Calu3 (cell line): Measurements from ENCODE around the gene IYD. TPM values are rescaled to one million over a fixed set of nuclear protein-coding genes. Genes with fewer than 3 reads are reported as not detected.

Experiments
- BruUV-seq: library from RNA; stranded (reverse); fragments of 400-500 nt; replicated peaks from 2 replicates; lab custom pipeline; 2021; lab: Mats Ljungman, UMichigan
- CTCF ChIA-PET: fragments of 300-600 bp; sonication (Branson Sonifier 250); formaldehyde crosslinking; loops from one replicate; lab custom pipeline; 2022; ENCODE audit warnings: antibody characterized with exemption; lab: Charles Lee
- DNase-seq: peaks from one replicate; pipeline ENCODE4 v3.0.0; 2022
- H3K27ac Mint-ChIP-seq: one replicate; pipeline ENCODE4 v1.8.0; 2022; ENCODE audit warnings: mixed read lengths; ENCODE audit not compliant: unreplicated experiment
- H3K27me3 Mint-ChIP-seq: one replicate; pipeline ENCODE4 v1.8.0; 2022; ENCODE audit warnings: mixed read lengths; ENCODE audit not compliant: unreplicated experiment
- H3K36me3 Mint-ChIP-seq: one replicate; pipeline ENCODE4 v1.8.0; 2022; ENCODE audit warnings: mild to moderate bottlenecking, moderate library complexity, mixed read lengths; ENCODE audit not compliant: insufficient read depth, unreplicated experiment
- H3K4me1 Mint-ChIP-seq: one replicate; pipeline ENCODE4 v1.8.0; 2022; ENCODE audit warnings: mild to moderate bottlenecking, low read depth, mixed read lengths; ENCODE audit not compliant: unreplicated experiment
- H3K4me3 Mint-ChIP-seq: one replicate; pipeline ENCODE4 v1.8.0; 2022; ENCODE audit warnings: mild to moderate bottlenecking, low read depth, moderate library complexity, mixed read lengths; ENCODE audit not compliant: unreplicated experiment
- H3K9me3 Mint-ChIP-seq: one replicate; pipeline ENCODE4 v1.8.0; 2022; ENCODE audit warnings: low read depth, mixed read lengths; ENCODE audit not compliant: unreplicated experiment
- CTCF ChIP-seq: fragments of 200-600 bp; IDR thresholded peaks from one replicate; pipeline ENCODE4 v1.8.0; 2022; ENCODE audit warnings: antibody characterized with exemption; ENCODE audit not compliant: unreplicated experiment
- intact Hi-C: fragments of 100-400 bp; cut with micrococcal nuclease; formaldehyde crosslinking; loops from one replicate; pipeline ENCODE4 v1.10.0; 2022; ENCODE audit not compliant: unreplicated experiment
- total RNA-seq: library from RNA; stranded (reverse); gene quantifications from 2 replicates; pipeline ENCODE4 v1.2.3, GENCODE V29; 2022

IYD gene
- total RNA-seq, 1 experiment from 2014 or later: 0.92 TPM

- DNase-seq: no peak
These were observed 26.1 kb downstream of the IYD start for GRCh38 chr6:150394899-150395295.

GRCh38 chr6:150395388-150396009 lies 26.7 kb downstream of the IYD start:
- BruUV-seq: no TSS peak
- Mint-ChIP-seq H3K27ac (peak overlapping the region; percentile 40), H3K36me3 (no peaks in the 10 kb centered on the region), H3K9me3 (no peaks in the 10 kb centered on the region), H3K4me1 (peaks cover 8% of the 10 kb centered on the region), H3K27me3 (no peaks in the 10 kb centered on the region), H3K4me3 (no peak overlapping the region)
- intact Hi-C loops: loop anchor here (2.0 to 10.0 kb wide), 3 partner anchors 61 to 461 kb away; no protein-coding TSS in a partner anchor
- peak; percentile 54 for DNase-seq
- CTCF ChIA-PET: interaction anchor here (0.6 to 2.5 kb wide), 9 partner anchors 16 to 979 kb away, joined by 4 to 19 read pairs (median 5); no protein-coding TSS in a partner anchor
- peak; percentile 28 for TF ChIP-seq CTCF

More at GRCh38 chr6:150394899-150395295, 26.1 kb downstream of the IYD start:
- H3K9me3 Mint-ChIP-seq: no peaks in the 10 kb centered on the region
- no peaks in the 10 kb centered on the region for H3K27me3 Mint-ChIP-seq
- peaks cover 8% of the 10 kb centered on the region for H3K4me1 Mint-ChIP-seq
- no peak for TF ChIP-seq CTCF
- intact Hi-C loops: loop anchor here (2.0 to 10.0 kb wide), 3 partner anchors 60 to 460 kb away; no protein-coding TSS in a partner anchor
- CTCF ChIA-PET: interaction anchor here (0.8 to 2.5 kb wide), 8 partner anchors 17 to 378 kb away, joined by 4 to 19 read pairs (median 5); no protein-coding TSS in a partner anchor
- H3K27ac Mint-ChIP-seq: no peak overlapping the region
- H3K36me3 Mint-ChIP-seq: no peaks in the 10 kb centered on the region
- no TSS peak for BruUV-seq
- no peak overlapping the region for H3K4me3 Mint-ChIP-seq

- TF ChIP-seq CTCF: no peak
- CTCF ChIA-PET: interaction anchor here (0.6 to 0.9 kb wide), 2 partner anchors 329 to 471 kb away, joined by 3 to 4 read pairs; no protein-coding TSS in a partner anchor
- Mint-ChIP-seq H3K36me3 (no peaks in the 10 kb centered on the region), H3K9me3 (no peaks in the 10 kb centered on the region), H3K27ac (peak overlapping the region; percentile 44), H3K4me1 (peaks cover 16% of the 10 kb centered on the region), H3K4me3 (no peak overlapping the region), H3K27me3 (no peaks in the 10 kb centered on the region)
- no TSS peak for BruUV-seq
- intact Hi-C loops: no loop called here
- peak; percentile 52 for DNase-seq
These were observed 34.8 kb downstream of the IYD start for GRCh38 chr6:150403458-150404246.

- no peak overlapping the region for H3K4me3 Mint-ChIP-seq
- DNase-seq: no peak
- H3K4me1 Mint-ChIP-seq: peaks cover 28% of the 10 kb centered on the region
- no peak for TF ChIP-seq CTCF
- no peaks in the 10 kb centered on the region for H3K27me3 Mint-ChIP-seq
- H3K9me3 Mint-ChIP-seq: no peaks in the 10 kb centered on the region
- CTCF ChIA-PET: no interaction called here
- no TSS peak for BruUV-seq
- H3K36me3 Mint-ChIP-seq: no peaks in the 10 kb centered on the region
- intact Hi-C loops: no loop called here
- H3K27ac Mint-ChIP-seq: no peak overlapping the region
These were observed 38.1 kb downstream of the IYD start for GRCh38 chr6:150406948-150407347.
